Measurements from ENCODE around the gene BICDL2.

- no peak for TF ChIP-seq RARB (CRISPR knock-in tag; IDR thresholded peaks at IDR 0.05)
- TF ChIP-seq ZNF8 (CRISPR knock-in tag; IDR thresholded peaks at IDR 0.05): no peak
- no peak for TF ChIP-seq ARNTL (CRISPR knock-in tag; IDR thresholded peaks at IDR 0.05; ENCODE audit: borderline replicate concordance, low read depth)
- TF ChIP-seq CSDC2 (CRISPR knock-in tag; IDR thresholded peaks at IDR 0.05): no peak
- TF ChIP-seq TCF4 (CRISPR knock-in tag; IDR thresholded peaks at IDR 0.05; ENCODE audit: borderline replicate concordance): no peak
- no peak for TF ChIP-seq CREB5 (CRISPR knock-in tag; IDR thresholded peaks at IDR 0.05; ENCODE audit: low read depth)
- no peak for TF ChIP-seq BACH2 (CRISPR knock-in tag; IDR thresholded peaks at IDR 0.05; ENCODE audit: borderline replicate concordance)
- no peak for TF ChIP-seq PATZ1 (CRISPR knock-in tag; IDR thresholded peaks at IDR 0.05; ENCODE audit: borderline replicate concordance)
These were observed 23.0 kb upstream of the BICDL2 start for GRCh38 chr16:3059723-3060242.

All from SK-N-SH treated with all-trans-retinoic acid at 6 μM for 48 hours (cell line).